HG02870 (cell line): ENCODE data around the gene ABCC8.

ENCODE experiments used
- ATAC-seq: cut with Tn5 transposase; IDR thresholded peaks from one replicate; pipeline ENCODE4 v1.9.1; 2021; ENCODE audit warnings: mild to moderate bottlenecking, moderate library complexity; ENCODE audit not compliant: unreplicated experiment

Gene ABCC8

GRCh38 chr11:17476317-17477083 lies at the start of gene ABCC8:
Gene ABCC8 (minus strand): TSS chr11:17476845. CDS start chr11:17476776, 69 bp downstream.
- ATAC-seq = no peak

GRCh38 chr11:17526326-17526725 lies 49.7 kb upstream of the ABCC8 start:
- no peak for ATAC-seq

- ATAC-seq = no peak
Measured at GRCh38 chr11:17525570-17525969, 48.9 kb upstream of the ABCC8 start.

- no peak for ATAC-seq
Measured at GRCh38 chr11:17524221-17524620, 47.6 kb upstream of the ABCC8 start.

DNA sequence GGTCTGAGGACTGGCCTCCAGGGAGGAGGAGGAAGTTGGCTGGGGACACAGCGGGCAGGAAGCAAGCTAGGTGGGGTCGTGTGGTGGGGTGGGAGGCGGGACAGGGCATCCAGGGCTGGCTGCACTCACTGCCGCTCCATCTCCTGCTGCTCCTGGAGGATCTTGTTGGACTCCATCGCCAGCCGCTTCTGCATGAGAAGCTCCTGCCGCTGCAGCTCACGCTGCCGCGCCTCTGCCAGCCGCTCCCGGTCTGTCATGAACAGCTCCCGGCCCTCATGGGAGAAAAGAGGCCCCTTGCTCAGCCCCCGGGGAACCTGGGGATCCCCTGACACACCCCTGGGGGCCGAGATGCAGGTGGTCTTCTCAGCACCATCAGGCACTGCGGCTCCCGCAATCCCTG lies 46.0 kb upstream of the ABCC8 start:
- no peak for ATAC-seq

GRCh38 chr11:17521106-17521900 lies 44.7 kb upstream of the ABCC8 start:
- no peak for ATAC-seq

DNA sequence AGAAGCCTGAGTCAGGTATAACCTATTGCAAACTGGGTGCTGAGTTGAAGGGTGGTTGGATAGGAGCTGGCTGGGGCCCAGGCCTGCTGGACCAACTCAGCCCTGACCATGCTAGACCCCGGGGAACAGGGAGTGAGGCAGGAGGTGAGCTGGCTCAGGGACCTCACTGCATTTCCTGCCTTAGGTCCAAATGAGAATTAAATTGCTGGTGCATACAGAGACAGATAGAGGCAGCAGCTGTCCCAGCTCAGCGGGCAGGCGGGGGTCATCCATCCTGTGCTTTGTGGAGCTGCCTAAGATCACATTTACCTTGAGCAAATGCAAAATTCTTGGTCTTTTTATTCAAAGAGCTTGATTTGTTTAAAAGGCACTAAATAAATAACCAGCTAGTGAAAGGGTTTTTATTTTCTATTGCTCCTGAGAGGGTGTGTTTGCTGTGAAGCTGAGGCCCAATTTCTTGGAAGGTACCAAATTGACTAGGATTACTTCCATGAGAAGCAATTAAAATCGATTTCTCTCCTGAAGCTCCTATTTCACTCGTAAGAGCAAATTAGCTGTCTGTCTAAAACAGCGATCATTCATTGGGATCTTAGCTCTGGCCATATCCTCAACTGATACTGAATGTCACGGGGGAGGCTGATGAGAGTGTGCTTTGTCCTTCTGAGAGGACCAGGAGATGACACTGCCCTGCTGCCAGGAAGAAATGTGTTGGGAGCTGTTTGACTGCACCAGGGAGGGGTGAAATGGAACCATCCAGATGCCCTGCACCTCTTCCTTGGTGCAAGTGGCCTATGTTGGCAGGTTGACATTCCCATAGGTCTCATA lies 42.6 kb upstream of the ABCC8 start:
- ATAC-seq = no peak

DNA sequence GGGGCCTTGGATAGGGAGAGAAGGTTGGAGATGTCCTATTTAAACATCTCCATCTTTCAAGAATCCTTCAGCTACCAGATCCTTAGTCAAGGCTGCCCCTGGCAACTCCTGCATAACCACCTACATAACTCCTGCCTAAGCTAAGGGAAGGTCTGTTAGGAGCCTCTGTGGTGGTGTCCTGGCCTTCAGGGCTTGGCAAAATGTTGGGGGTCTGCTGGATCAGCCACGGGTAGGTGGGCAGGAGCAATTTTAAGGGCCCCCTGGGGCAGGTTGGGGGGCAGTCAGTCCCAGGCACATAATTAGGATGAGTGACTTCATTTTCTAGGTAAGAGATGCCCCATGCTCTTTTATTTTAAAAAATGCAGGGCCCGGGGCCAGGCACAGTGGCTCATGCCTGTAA lies 41.7 kb upstream of the ABCC8 start:
- ATAC-seq = no peak

DNA sequence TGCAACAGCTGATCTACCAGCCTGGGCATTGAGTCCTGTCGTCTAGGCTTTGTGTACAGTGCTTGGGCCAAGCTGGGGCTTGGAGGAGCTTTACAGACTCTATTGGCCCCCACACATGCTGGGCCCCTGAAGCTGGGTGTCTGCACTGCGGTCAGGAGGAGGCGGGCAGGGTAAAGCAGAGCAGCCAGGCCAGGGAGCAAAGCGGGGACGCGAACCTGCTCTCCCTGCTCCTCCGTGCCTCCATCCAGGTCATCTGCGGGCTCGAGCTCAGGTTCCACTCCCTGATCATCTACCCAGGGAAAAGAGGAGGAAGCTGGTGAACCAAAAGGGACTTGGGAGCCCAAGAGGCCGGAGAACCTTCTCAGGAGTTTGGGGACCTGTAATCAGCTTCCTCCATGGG lies 40.5 kb upstream of the ABCC8 start:
- no peak for ATAC-seq

- ATAC-seq = no peak
Measured at GRCh38 chr11:17516551-17517150, 40.0 kb upstream of the ABCC8 start.

- no peak for ATAC-seq
Measured at GRCh38 chr11:17515443-17516176, 39.0 kb upstream of the ABCC8 start.

GRCh38 chr11:17514476-17514875 lies 37.8 kb upstream of the ABCC8 start:
- ATAC-seq = no peak

DNA sequence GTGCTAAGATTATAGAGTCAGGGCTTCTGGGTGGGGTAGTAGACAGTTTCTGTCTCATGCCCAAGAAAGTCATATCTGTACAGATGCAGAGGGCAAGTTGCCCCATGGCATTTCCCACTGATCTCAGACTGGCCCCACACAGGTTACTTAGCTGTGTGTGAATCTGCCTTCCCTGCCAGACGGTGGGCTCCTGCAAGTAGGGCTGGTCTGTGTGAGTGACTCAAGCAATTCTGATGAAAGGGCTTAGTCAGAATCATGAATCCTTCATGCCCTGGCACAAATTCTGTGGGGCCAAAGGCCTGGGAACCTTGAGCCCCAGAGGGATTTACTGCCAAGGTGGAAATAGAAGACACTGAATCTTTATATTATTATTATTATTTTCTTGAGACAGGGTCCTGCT lies 37.2 kb upstream of the ABCC8 start:
- no peak for ATAC-seq

DNA sequence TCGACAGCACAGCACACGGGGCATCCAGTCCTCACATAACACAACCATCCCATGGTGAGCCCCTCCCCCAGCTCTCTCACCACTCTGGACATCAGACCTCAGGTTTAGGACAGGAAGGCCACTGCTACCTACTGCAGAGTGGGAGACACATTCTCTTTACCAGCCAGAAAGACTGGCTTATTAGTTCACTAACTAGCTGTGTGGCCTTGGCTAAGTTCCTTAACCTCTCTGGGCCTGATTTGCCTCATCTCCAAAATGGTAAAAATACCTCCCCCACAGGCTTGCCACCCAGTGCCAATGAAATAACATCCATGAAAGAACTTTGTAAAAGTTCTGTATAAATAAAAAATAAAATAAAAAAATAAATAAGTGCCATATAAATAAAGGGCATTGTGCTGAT lies 35.5 kb upstream of the ABCC8 start:
- no peak for ATAC-seq

- ATAC-seq = no peak
Measured at GRCh38 chr11:17511571-17511970, 34.9 kb upstream of the ABCC8 start.

DNA sequence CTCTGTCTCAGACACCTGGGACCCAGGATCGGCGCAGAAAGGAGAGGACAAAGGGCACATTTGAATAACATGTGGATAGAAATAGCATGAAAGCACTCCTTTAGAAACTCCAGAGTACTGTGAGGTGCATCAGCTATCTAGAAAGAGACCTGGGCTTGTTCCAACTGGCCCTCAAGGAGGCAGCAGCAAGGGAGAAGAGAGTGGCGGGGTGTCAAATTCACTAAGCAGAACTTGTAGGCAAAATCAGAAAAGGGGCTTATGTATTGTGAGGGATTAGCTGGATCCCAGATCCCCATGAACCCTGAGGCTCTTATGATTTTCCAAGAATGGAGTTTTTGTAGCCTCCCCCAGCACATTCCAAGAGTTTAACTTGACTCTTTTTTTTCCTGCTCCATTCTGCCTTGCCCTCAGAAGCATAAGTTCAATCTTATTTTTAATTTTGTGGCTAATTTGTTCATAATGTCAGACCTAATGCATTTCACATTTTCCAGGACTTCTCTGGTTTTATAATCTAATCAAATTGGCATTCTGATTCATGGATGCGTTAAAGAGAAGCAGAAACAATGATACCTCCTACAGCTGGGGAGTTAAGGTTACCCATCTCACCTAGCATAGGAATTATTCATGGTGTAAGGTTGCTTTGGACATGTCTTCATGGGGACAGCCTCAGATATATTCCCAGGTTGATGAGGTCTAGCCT lies 34.0 kb upstream of the ABCC8 start:
- no peak for ATAC-seq

- no peak for ATAC-seq
Measured at GRCh38 chr11:17508791-17509190, 32.1 kb upstream of the ABCC8 start.

DNA sequence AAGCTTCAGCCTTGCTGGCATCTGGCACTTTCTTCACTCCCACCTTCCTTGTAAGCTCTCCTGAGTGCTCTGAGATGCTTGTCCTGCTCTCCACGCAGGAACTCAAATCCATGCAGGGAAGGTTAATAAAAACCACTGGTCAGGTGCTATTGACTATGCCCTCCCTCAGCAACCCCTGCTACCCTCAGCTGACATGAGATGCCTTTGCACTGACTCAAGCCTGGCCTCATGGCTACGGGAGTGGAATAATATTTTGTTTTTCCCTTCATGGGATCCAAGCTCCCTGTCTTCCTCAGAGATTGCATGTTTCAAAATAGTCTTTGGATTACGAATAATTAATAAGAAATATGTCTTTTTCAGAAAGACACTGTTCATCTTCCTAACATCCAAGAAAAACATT lies 31.7 kb upstream of the ABCC8 start:
- ATAC-seq = no peak

GRCh38 chr11:17507773-17508172 lies 31.1 kb upstream of the ABCC8 start:
- no peak for ATAC-seq

DNA sequence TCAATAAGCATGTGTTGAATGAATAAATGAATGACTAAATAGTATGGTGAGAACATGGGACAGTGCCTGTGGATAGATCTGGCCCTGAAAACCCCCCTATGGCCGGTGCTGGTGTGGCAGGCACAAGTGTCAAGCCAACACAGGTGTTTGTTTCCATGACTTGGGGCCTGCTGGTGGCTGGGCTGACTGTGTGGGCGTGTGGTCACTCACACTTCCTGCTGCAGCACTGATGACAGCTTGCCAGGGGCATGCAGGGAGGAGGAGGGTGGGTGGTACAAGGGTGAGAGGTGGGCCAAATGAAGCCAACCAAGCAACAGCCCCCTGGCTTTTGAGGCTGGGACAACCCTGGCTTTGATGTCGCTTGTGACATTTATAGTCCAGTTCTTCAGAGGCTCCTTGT lies 30.3 kb upstream of the ABCC8 start:
- no peak for ATAC-seq
